Endothelial cell of umbilical vein (primary cell): ENCODE results near the gene CLIC1. TPM values are rescaled to one million over a fixed set of nuclear protein-coding genes. Genes with fewer than 3 reads are reported as not detected.

ENCODE experiments used
- BruUV-seq: library from RNA; stranded (reverse); fragments of 400-500 nt; replicated peaks from 2 replicates; lab custom pipeline; 2021; lab: Mats Ljungman, UMichigan
- CTCF ChIA-PET: fragments of 300-600, 350-600 bp; sonication (Branson Sonifier 250); formaldehyde crosslinking; loops from one replicate; lab custom pipeline; 2021; ENCODE audit warnings: antibody characterized with exemption, inconsistent platforms; lab: Charles Lee
- POLR2A ChIA-PET: fragments of 300-600, 350-600 bp; sonication (Branson Sonifier 250); formaldehyde crosslinking; loops from one replicate; lab custom pipeline; 2021; ENCODE audit warnings: antibody characterized with exemption, inconsistent platforms; lab: Charles Lee
- DNase-seq: peaks from one replicate; pipeline ENCODE4 v3.0.0-alpha.2; 2011; ENCODE audit warnings: low read depth, low spot score
- FAIRE-seq: peaks from 2 replicates; lab custom pipeline; 2011; peaks lifted over from hg19 to GRCh38; lab: Jason Lieb, UNC
- H2AFZ ChIP-seq: 2 replicates; pipeline ENCODE4 v1.6.0; 2012; ENCODE audit warnings: low read depth, low read length, control low read depth, inconsistent platforms
- H3K27ac ChIP-seq: 2 replicates; pipeline ENCODE4 v1.5.1; 2011; ENCODE audit warnings: low read depth, mild to moderate bottlenecking, control low read depth, low read length, moderate library complexity; ENCODE audit not compliant: insufficient read depth
- H3K27me3 ChIP-seq, 2 experiments: 2 replicates each; pipeline versions ENCODE4 v1.6.0 to v1.6.1; 2011; ENCODE audit warnings: low read length in 2 of 2, mixed read lengths in 1 of 2; ENCODE audit not compliant: control insufficient read depth in 2 of 2, insufficient read depth in 2 of 2
- H3K36me3 ChIP-seq, 2 experiments: 2 replicates in 1 of 2; 3 replicates in 1 of 2; pipeline ENCODE4 v1.5.1; 2011; ENCODE audit warnings: low read length in 2 of 2, mild to moderate bottlenecking in 1 of 2, moderate library complexity in 1 of 2; ENCODE audit not compliant: control insufficient read depth in 2 of 2, insufficient read depth in 2 of 2; ENCODE audit errors: extremely low read depth in 1 of 2
- H3K4me1 ChIP-seq: 3 replicates; pipeline ENCODE4 v1.5.1; 2011; ENCODE audit warnings: mild to moderate bottlenecking, low read length; ENCODE audit not compliant: control insufficient read depth, insufficient read depth; ENCODE audit errors: extremely low read depth
- H3K4me2 ChIP-seq: 2 replicates; pipeline ENCODE4 v1.6.1; 2011; ENCODE audit warnings: low read length, control low read depth, mixed read lengths; ENCODE audit not compliant: insufficient read depth
- H3K4me3 ChIP-seq, 3 experiments: fragments of 200-600 bp in 1 of 3; sonication (generic), shearing (Covaris generic) in 1 of 3; replicated peaks in 1 of 3; 2 replicates each; pipeline ENCODE4 v1.5.1; 2011 to 2016; ENCODE audit warnings: control low read depth in 3 of 3, low read length in 3 of 3, mild to moderate bottlenecking in 2 of 3, inconsistent platforms in 1 of 3, low read depth in 1 of 3, moderate library complexity in 1 of 3; ENCODE audit not compliant: insufficient read depth in 1 of 3
- H3K79me2 ChIP-seq: 2 replicates; pipeline ENCODE4 v1.6.0; 2012; ENCODE audit warnings: low read length, inconsistent platforms; ENCODE audit not compliant: control insufficient read depth, insufficient read depth
- H3K9ac ChIP-seq: replicated peaks from 2 replicates; pipeline ENCODE3; 2011; ENCODE audit warnings: low read length, control low read depth; ENCODE audit not compliant: insufficient read depth; ENCODE audit errors: extremely low read depth
- H3K9me1 ChIP-seq: replicated peaks from 3 replicates; pipeline ENCODE4 v1.6.0; 2011; ENCODE audit warnings: mild to moderate bottlenecking, low read length; ENCODE audit not compliant: control insufficient read depth, insufficient read depth; ENCODE audit errors: extremely low read depth
- H3K9me3 ChIP-seq: replicated peaks from 2 replicates; pipeline ENCODE4 v1.5.1; 2012; ENCODE audit warnings: low read length, inconsistent platforms; ENCODE audit not compliant: control insufficient read depth, insufficient read depth
- H4K20me1 ChIP-seq: replicated peaks from 2 replicates; pipeline ENCODE3; 2011; ENCODE audit warnings: mild to moderate bottlenecking, low read length; ENCODE audit not compliant: control insufficient read depth, insufficient read depth; ENCODE audit errors: extremely low read depth
- EZH2 ChIP-seq: IDR thresholded peaks from 2 replicates; pipeline ENCODE4 v1.6.1; 2012; ENCODE audit warnings: borderline replicate concordance, low read depth, mild to moderate bottlenecking, moderate library complexity, low read length, inconsistent platforms; ENCODE audit not compliant: severe bottlenecking
- FOS ChIP-seq: IDR thresholded peaks from 2 replicates; pipeline ENCODE4 v1.6.1; 2011; ENCODE audit warnings: mild to moderate bottlenecking, low read length, moderate library complexity, borderline replicate concordance; ENCODE audit not compliant: insufficient read depth
- GATA2 ChIP-seq: IDR thresholded peaks from 2 replicates; pipeline ENCODE4 v1.7.0; 2011; ENCODE audit warnings: low read depth, mild to moderate bottlenecking, moderate library complexity, mixed read lengths, low read length; ENCODE audit not compliant: insufficient read length, insufficient read depth
- JUN ChIP-seq: IDR thresholded peaks from 2 replicates; pipeline ENCODE4 v1.6.1; 2011; ENCODE audit warnings: borderline replicate concordance, low read depth; ENCODE audit not compliant: insufficient read length, insufficient read depth
- MAX ChIP-seq: IDR thresholded peaks from 2 replicates; pipeline ENCODE4 v1.6.1; 2011; ENCODE audit not compliant: insufficient read depth, insufficient read length
- MYC ChIP-seq: IDR thresholded peaks from one replicate; pipeline ENCODE4 v1.6.1; 2011; ENCODE audit warnings: mild to moderate bottlenecking, low read depth, low read length
- POLR2A ChIP-seq: IDR thresholded peaks from 2 replicates; pipeline ENCODE4 v1.6.1; 2012; ENCODE audit warnings: low read depth, mild to moderate bottlenecking, control low read depth, low read length
- POLR2AphosphoS5 ChIP-seq: IDR thresholded peaks from 2 replicates; pipeline ENCODE4 v1.6.1; 2012; ENCODE audit warnings: low read depth, mild to moderate bottlenecking, control low read depth, low read length, moderate library complexity; ENCODE audit not compliant: insufficient read depth
- dilution Hi-C: fragments of 300-500 bp; cut with MboI; formaldehyde crosslinking; loops from one replicate; pipeline ENCODE4 v1.15.0; 2019; ENCODE audit warnings: low sequenced_read_pairs; ENCODE audit not compliant: extremely low pct_ligation_motif_present
- intact Hi-C: fragments of 100-400 bp; cut with micrococcal nuclease; formaldehyde crosslinking; loops from one replicate; pipeline ENCODE4 v1.10.0; 2022
- polyA plus RNA-seq, 4 experiments: library from polyadenylated mRNA; depleted of rRNA in 3 of 4; stranded (reverse) in 3 of 4; unstranded in 1 of 4; fragments of >200 nt; gene quantifications; 2 replicates each; pipeline versions ENCODE4 v1.2.1 to v1.2.3, GENCODE V29; 2011 to 2012; ENCODE audit warnings: missing spikeins in 1 of 4
- total RNA-seq: library from RNA; stranded (reverse); gene quantifications from 2 replicates; pipeline ENCODE4 v1.2.3, GENCODE V29; 2021
- TF ChIP-seq, protein P1 (sequence below), 2 donors: IDR thresholded peaks; 1 replicate in 1 of 2; 2 replicates in 1 of 2; pipeline ENCODE4 v1.5.1; 2011; ENCODE audit warnings: low read length in 2 of 2, mild to moderate bottlenecking in 2 of 2, moderate library complexity in 2 of 2, control low read depth in 1 of 2, inconsistent platforms in 1 of 2, low read depth in 1 of 2; ENCODE audit not compliant: insufficient read depth in 1 of 2; ENCODE audit errors: extremely low read depth in 1 of 2

Gene CLIC1
- total and polyA plus RNA-seq, 2 donors (not counting 3 experiments of a cell fraction or from before 2014, with no cell fraction given), result 543 to 578 TPM

- H3K9me1 ChIP-seq, result no peaks in the 10 kb centered on the region
- DNase-seq, result no peak
- no peaks in the 10 kb centered on the region for H3K27me3 ChIP-seq
- no peaks in the 10 kb centered on the region for H3K79me2 ChIP-seq
- BruUV-seq, result no TSS peak
- H3K9me3 ChIP-seq, result no peaks in the 10 kb centered on the region
- no peak for FAIRE-seq
- no peaks in the 10 kb centered on the region for H3K36me3 ChIP-seq
- H3K4me3 ChIP-seq, result no peak overlapping the region
- ChIA-PET CTCF (interaction anchor here (0.7 to 3.9 kb wide), 7 partner anchors 14 to 50 kb away, joined by 3 to 18 read pairs (median 5); partner anchors contain the start of genes ABHD16A, DDAH2 and VARS1), POLR2A (no interaction called here)
- no peak overlapping the region for H3K9ac ChIP-seq
- no peak overlapping the region for H3K4me2 ChIP-seq
- H3K4me1 ChIP-seq, result no peaks in the 10 kb centered on the region
- H4K20me1 ChIP-seq, result no peaks in the 10 kb centered on the region
- no peak overlapping the region for H3K27ac ChIP-seq
- dilution Hi-C loops, result no loop called here
- intact Hi-C loops, result no loop called here
- TF ChIP-seq POLR2A (peak; percentile 18), FOS (peak; percentile 32), POLR2AphosphoS5 (no peak)
- H2AFZ ChIP-seq, result no peak overlapping the region
Observed at GRCh38 chr6:31752739-31753319, 16.5 kb upstream of the CLIC1 start.

DNA sequence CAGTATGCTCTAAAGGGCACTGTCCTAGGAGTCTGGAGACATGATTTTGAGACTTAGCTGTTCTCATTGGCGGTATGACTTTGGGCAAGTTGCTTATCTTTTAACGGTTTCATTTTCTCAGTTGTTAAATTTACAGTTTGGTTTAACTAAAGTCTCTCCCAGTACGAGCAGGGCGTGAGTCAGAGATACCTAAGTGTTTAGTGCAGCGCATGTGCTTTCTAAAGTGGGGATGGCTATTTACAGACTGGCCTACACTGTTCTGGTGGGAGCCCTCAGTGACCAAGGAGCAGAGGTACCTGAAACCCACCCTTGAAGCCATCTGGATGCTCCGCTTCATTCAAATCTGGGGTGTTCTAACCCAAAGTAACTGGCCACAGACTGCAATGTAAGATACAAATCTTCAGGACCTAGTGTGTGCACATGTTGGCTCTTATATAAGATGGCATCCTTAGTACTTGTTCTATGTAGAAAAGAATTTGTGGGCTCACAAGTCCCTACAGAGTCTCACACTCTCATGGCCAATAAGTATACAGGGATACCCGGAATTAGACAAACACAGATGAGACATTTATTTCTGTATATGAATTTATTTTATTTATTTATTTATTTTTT, 14.2 kb upstream of the CLIC1 start:
- POLR2A ChIA-PET, result no interaction called here
- BruUV-seq, result no TSS peak
- Histone ChIP-seq H3K9ac (no peak overlapping the region), H3K27ac (no peak overlapping the region), H4K20me1 (no peaks in the 10 kb centered on the region), H3K4me3 (no peak overlapping the region), H3K4me2 (no peak overlapping the region), H3K4me1 (no peaks in the 10 kb centered on the region), H2AFZ (no peak overlapping the region), H3K27me3 (no peaks in the 10 kb centered on the region), H3K79me2 (no peaks in the 10 kb centered on the region), H3K36me3 (no peaks in the 10 kb centered on the region), H3K9me3 (no peaks in the 10 kb centered on the region), H3K9me1 (no peaks in the 10 kb centered on the region)
- no peak for TF ChIP-seq EZH2
- TF ChIP-seq, protein P1, sequence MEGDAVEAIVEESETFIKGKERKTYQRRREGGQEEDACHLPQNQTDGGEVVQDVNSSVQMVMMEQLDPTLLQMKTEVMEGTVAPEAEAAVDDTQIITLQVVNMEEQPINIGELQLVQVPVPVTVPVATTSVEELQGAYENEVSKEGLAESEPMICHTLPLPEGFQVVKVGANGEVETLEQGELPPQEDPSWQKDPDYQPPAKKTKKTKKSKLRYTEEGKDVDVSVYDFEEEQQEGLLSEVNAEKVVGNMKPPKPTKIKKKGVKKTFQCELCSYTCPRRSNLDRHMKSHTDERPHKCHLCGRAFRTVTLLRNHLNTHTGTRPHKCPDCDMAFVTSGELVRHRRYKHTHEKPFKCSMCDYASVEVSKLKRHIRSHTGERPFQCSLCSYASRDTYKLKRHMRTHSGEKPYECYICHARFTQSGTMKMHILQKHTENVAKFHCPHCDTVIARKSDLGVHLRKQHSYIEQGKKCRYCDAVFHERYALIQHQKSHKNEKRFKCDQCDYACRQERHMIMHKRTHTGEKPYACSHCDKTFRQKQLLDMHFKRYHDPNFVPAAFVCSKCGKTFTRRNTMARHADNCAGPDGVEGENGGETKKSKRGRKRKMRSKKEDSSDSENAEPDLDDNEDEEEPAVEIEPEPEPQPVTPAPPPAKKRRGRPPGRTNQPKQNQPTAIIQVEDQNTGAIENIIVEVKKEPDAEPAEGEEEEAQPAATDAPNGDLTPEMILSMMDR (IDR thresholded peaks at IDR 0.05; ENCODE audit: extremely low read depth in 1 of 2, insufficient read depth in 1 of 2, low read depth in 1 of 2, low read length in 2 of 2), result no peak
- no peak for TF ChIP-seq FOS
- TF ChIP-seq JUN, result no peak
- TF ChIP-seq MAX, result no peak
- no peak for TF ChIP-seq POLR2A
- TF ChIP-seq MYC, result no peak
- TF ChIP-seq POLR2AphosphoS5, result no peak
- no peak for TF ChIP-seq GATA2
- intact Hi-C loops (no loop called here), dilution Hi-C loops (no loop called here)
- DNase-seq (no peak), FAIRE-seq (peak; percentile 18)
- CTCF ChIA-PET, result interaction anchor here (1.2 to 3.9 kb wide), 3 partner anchors 8 to 41 kb away, joined by 3 to 18 read pairs (median 4); no protein-coding TSS in a partner anchor
